Measurements from ENCODE around the gene SUMO3. TPM values are rescaled to one million over a fixed set of nuclear protein-coding genes. Genes with fewer than 3 reads are reported as not detected.

Gene SUMO3
- polyA plus RNA-seq, 1 of the 3 experiments (the other 2 are of a cell fraction) = 125 TPM

- no peak overlapping the region for H2AFZ ChIP-seq (ENCODE audit: low read depth)
- no peaks in the 10 kb centered on the region for H4K20me1 ChIP-seq (ENCODE audit: insufficient read depth)
- TF ChIP-seq SIN3A (IDR thresholded peaks at IDR 0.05; ENCODE audit: borderline replicate concordance, low read depth, low read length) (no peak), SMC3 (IDR thresholded peaks at IDR 0.05; ENCODE audit: low read depth, low read length) (no peak), RCOR1 (IDR thresholded peaks at IDR 0.05; ENCODE audit: low read length) (no peak)
- POLR2A ChIA-PET = no interaction called here
- H3K27ac ChIP-seq (ENCODE audit: low read depth in 2 of 2, low read length in 1 of 2) = no peak overlapping the region
- peaks cover 0 to 22% of the 10 kb centered on the region in 2 experiments; a peak in 1 of 4 replicates for H3K4me1 ChIP-seq (ENCODE audit: control insufficient read depth in 1 of 2, insufficient read depth in 2 of 2, low read depth in 1 of 2, low read length in 1 of 2)
- no peak overlapping the region for H3K9ac ChIP-seq
- no peaks in the 10 kb centered on the region for H3K9me2 ChIP-seq
- no peaks in the 10 kb centered on the region for H3F3A ChIP-seq (replicated peaks; ENCODE audit: insufficient read depth)
- H3K36me3 ChIP-seq (replicated peaks in 1 of 2; ENCODE audit: control insufficient read depth in 1 of 2, insufficient read depth in 2 of 2, low read length in 1 of 2) = peaks cover 0 to 7% of the 10 kb centered on the region in 2 experiments
- H3K9me3 ChIP-seq = no peaks in the 10 kb centered on the region
- DNase-seq = no peak
- H3K27me3 ChIP-seq (ENCODE audit: insufficient read depth) = no peaks in the 10 kb centered on the region
- H3K4me3 ChIP-seq (ENCODE audit: low read depth in 2 of 2, low read length in 1 of 2) = no peak overlapping the region
- H3K79me2 ChIP-seq (ENCODE audit: insufficient read depth) = no peaks in the 10 kb centered on the region
- H3K4me2 ChIP-seq = no peak overlapping the region
- WGBS (ENCODE audit: low lambda C conversion rate) = 53% methylated on average over 8 of the region's 25 CpGs
- CTCF ChIA-PET = interaction anchor here (0.6 to 0.9 kb wide), 3 partner anchors 18 to 30 kb away, joined by 3 read pairs; no protein-coding TSS in a partner anchor
Observed at GRCh38 chr21:44763451-44764318, 54.2 kb downstream of the SUMO3 start.

DNA sequence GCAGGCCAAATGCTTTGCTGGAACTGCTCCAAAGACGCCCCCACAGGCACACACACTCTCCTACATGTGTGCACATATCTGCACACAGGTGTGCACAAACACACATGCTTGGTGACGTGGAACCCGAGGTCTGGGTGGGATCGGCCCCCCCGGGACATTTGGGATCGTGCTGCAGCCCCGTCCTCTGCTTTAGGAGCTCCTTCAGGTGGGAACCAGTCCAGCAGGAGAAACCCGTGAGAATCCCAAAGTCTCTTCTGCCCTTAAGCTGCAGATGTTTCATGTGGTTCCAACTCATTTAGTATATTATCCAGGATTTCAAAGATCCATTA, 54.8 kb downstream of the SUMO3 start:
- H3K27me3 ChIP-seq (ENCODE audit: insufficient read depth) = no peaks in the 10 kb centered on the region
- H3K9ac ChIP-seq = no peak overlapping the region
- H3K9me3 ChIP-seq = no peaks in the 10 kb centered on the region
- TF ChIP-seq, protein P1, sequence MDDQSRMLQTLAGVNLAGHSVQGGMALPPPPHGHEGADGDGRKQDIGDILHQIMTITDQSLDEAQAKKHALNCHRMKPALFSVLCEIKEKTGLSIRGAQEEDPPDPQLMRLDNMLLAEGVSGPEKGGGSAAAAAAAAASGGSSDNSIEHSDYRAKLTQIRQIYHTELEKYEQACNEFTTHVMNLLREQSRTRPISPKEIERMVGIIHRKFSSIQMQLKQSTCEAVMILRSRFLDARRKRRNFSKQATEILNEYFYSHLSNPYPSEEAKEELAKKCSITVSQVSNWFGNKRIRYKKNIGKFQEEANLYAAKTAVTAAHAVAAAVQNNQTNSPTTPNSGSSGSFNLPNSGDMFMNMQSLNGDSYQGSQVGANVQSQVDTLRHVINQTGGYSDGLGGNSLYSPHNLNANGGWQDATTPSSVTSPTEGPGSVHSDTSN (IDR thresholded peaks at IDR 0.05) = no peak
- TF ChIP-seq EZH2phosphoT487 (IDR thresholded peaks at IDR 0.05; ENCODE audit: borderline replicate concordance, low read depth) (no peak), TAF1 (IDR thresholded peaks at IDR 0.05; ENCODE audit: borderline replicate concordance, low read depth, low read length) (no peak), RAD21 (IDR thresholded peaks at IDR 0.05; ENCODE audit: low read length) (no peak), TEAD4 (IDR thresholded peaks at IDR 0.05; ENCODE audit: borderline replicate concordance, insufficient read depth) (no peak), ZBTB33 (IDR thresholded peaks at IDR 0.05; ENCODE audit: borderline replicate concordance, low read depth) (no peak), MXI1 (IDR thresholded peaks at IDR 0.05; ENCODE audit: low read depth, low read length) (no peak), FOXJ3 (CRISPR knock-in tag; IDR thresholded peaks at IDR 0.05) (no peak), ELF1 (IDR thresholded peaks at IDR 0.05) (no peak), USF2 (IDR thresholded peaks at IDR 0.05; ENCODE audit: borderline replicate concordance, low read depth, low read length) (no peak), SMC3 (IDR thresholded peaks at IDR 0.05; ENCODE audit: low read depth, low read length) (no peak)
- H3K36me3 ChIP-seq (replicated peaks in 1 of 2; ENCODE audit: control insufficient read depth in 1 of 2, insufficient read depth in 2 of 2, low read length in 1 of 2) = peaks cover 0 to 3% of the 10 kb centered on the region in 2 experiments
- CTCF ChIA-PET = interaction anchor here (0.6 kb wide), 1 partner anchor 30 kb away, joined by 3 read pairs; no protein-coding TSS in a partner anchor
- H3K4me2 ChIP-seq = no peak overlapping the region
- no peaks in the 10 kb centered on the region for H3K79me2 ChIP-seq (ENCODE audit: insufficient read depth)
- no peak overlapping the region for H2AFZ ChIP-seq (ENCODE audit: low read depth)
- 38% methylated on average over 8 of the region's 8 CpGs for WGBS (ENCODE audit: low lambda C conversion rate)
- POLR2A ChIA-PET = no interaction called here
- peaks cover 0 to 22% of the 10 kb centered on the region in 2 experiments; a peak in 1 of 4 replicates for H3K4me1 ChIP-seq (ENCODE audit: control insufficient read depth in 1 of 2, insufficient read depth in 2 of 2, low read depth in 1 of 2, low read length in 1 of 2)
- H3K27ac ChIP-seq (ENCODE audit: low read depth in 2 of 2, low read length in 1 of 2) = no peak overlapping the region
- H3K9me2 ChIP-seq = no peaks in the 10 kb centered on the region
- no peaks in the 10 kb centered on the region for H3F3A ChIP-seq (replicated peaks; ENCODE audit: insufficient read depth)
- no peak for DNase-seq
- H4K20me1 ChIP-seq (ENCODE audit: insufficient read depth) = no peaks in the 10 kb centered on the region
- no peak overlapping the region for H3K4me3 ChIP-seq (ENCODE audit: low read depth in 2 of 2, low read length in 1 of 2)

Measured in SK-N-SH (cell line).